ENCODE measurements around the gene ZBTB47. TPM values are rescaled to one million over a fixed set of nuclear protein-coding genes. Genes with fewer than 3 reads are reported as not detected.

The ZBTB47 gene
- total and polyA plus RNA-seq, 2 experiments from 2014 or later = 0.48 to 2.8 TPM

- TF ChIP-seq ZNF462 (CRISPR knock-in tag; IDR thresholded peaks at IDR 0.05) (no peak), REST (IDR thresholded peaks at IDR 0.05; ENCODE audit: unreplicated experiment) (no peak), CREB1 (CRISPR knock-in tag; IDR thresholded peaks at IDR 0.05; ENCODE audit: low read depth) (no peak), EZH2phosphoT487 (IDR thresholded peaks at IDR 0.05; ENCODE audit: unreplicated experiment) (no peak), POLR2AphosphoS5 (IDR thresholded peaks at IDR 0.05; ENCODE audit: low read depth) (no peak), NANOG (IDR thresholded peaks at IDR 0.05; ENCODE audit: borderline replicate concordance) (no peak)
These were observed 10.3 kb downstream of the ZBTB47 start (continued) for GRCh38 chr3:42663581-42664437.
